ENCODE results near the gene SUDS3. TPM values are rescaled to one million over a fixed set of nuclear protein-coding genes. Genes with fewer than 3 reads are reported as not detected.

Gene SUDS3
- total RNA-seq, 1 donor from 2014 or later, result 28.8 TPM

- no peaks in the 10 kb centered on the region for H3K36me3 ChIP-seq
- no peak overlapping the region for H3K27ac ChIP-seq
- intact Hi-C loops (cut with DNase I), result no loop called here
- H3K4me1 ChIP-seq, result peaks cover 23% of the 10 kb centered on the region
- H3K9me3 ChIP-seq, result no peaks in the 10 kb centered on the region
- TF ChIP-seq, protein P1, sequence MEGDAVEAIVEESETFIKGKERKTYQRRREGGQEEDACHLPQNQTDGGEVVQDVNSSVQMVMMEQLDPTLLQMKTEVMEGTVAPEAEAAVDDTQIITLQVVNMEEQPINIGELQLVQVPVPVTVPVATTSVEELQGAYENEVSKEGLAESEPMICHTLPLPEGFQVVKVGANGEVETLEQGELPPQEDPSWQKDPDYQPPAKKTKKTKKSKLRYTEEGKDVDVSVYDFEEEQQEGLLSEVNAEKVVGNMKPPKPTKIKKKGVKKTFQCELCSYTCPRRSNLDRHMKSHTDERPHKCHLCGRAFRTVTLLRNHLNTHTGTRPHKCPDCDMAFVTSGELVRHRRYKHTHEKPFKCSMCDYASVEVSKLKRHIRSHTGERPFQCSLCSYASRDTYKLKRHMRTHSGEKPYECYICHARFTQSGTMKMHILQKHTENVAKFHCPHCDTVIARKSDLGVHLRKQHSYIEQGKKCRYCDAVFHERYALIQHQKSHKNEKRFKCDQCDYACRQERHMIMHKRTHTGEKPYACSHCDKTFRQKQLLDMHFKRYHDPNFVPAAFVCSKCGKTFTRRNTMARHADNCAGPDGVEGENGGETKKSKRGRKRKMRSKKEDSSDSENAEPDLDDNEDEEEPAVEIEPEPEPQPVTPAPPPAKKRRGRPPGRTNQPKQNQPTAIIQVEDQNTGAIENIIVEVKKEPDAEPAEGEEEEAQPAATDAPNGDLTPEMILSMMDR (IDR thresholded peaks at IDR 0.05), result no peak
- no peak overlapping the region for H3K4me3 ChIP-seq
- DNase-seq, result no peak
- H3K27me3 ChIP-seq, result no peaks in the 10 kb centered on the region
- ATAC-seq, result no peak
These were observed 7.5 kb upstream of the SUDS3 start for GRCh38 chr12:118368821-118369220.

- no peaks in the 10 kb centered on the region for H3K9me3 ChIP-seq
- H3K36me3 ChIP-seq, result no peaks in the 10 kb centered on the region
- H3K27me3 ChIP-seq, result no peaks in the 10 kb centered on the region
- intact Hi-C loops (cut with DNase I), result no loop called here
- H3K4me1 ChIP-seq, result peaks cover 32% of the 10 kb centered on the region
- DNase-seq (no peak), ATAC-seq (no peak)
- TF ChIP-seq, protein P1 (IDR thresholded peaks at IDR 0.05), result no peak
- no peak overlapping the region for H3K27ac ChIP-seq
- H3K4me3 ChIP-seq, result peak overlapping the region; percentile 86
These were observed 5.8 kb upstream of the SUDS3 start for GRCh38 chr12:118370601-118371000.

DNA sequence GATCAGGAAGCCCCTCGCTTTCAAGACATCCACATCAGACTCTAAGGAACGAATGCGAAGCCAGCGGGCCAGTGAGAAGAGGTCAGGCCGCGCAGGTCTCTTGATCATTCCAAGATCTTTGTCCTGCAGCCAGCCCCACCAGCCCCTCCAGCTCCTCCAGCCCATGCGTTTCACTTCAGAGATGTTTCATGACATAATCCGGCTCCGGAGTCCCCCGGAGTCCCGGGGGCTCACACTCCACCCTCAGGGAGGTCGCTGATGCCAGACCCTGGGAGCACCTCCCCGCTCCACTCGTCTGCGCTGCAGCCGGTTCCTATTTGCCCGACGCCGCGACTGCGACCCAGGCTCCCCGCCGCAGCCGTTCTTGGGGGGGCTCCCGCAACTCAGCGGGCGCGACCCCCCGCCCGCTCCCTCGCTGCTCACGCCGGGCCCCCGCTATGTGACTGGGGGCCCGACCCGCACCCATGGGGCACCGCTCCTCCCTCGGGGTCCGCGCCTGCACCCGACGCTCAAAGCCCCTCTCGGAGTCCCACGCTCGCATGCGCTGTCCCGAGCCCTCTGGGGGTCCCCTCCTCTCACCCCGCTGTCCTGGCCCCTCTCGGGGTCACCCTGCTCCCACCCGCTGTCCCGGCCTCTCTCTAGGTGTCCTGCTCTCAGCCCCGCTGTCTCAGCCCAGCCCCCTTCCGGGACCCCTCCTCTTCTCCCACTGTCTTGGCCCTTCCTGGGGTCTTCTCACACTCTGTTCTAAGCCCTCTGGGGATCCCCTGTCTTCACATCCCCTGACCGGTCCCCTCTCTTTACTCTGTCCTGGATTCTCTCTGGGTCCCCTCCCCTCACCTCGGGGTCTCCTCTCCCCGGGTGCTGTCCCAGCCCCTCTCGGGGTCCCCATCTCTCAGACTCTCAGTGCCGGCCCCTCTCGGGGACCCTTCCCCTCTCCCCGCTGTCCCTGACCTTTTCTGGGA is 4.8 kb upstream of the SUDS3 start:
- peak overlapping the region; percentile 77 for H3K27ac ChIP-seq
- H3K36me3 ChIP-seq, result no peaks in the 10 kb centered on the region
- ATAC-seq (no peak), DNase-seq (peak; percentile 70)
- H3K27me3 ChIP-seq, result no peaks in the 10 kb centered on the region
- peak overlapping the region; percentile 86 for H3K4me3 ChIP-seq
- intact Hi-C loops (cut with DNase I), result no loop called here
- TF ChIP-seq, protein P1 (IDR thresholded peaks at IDR 0.05), result no peak
- H3K9me3 ChIP-seq, result no peaks in the 10 kb centered on the region
- H3K4me1 ChIP-seq, result peaks cover 35% of the 10 kb centered on the region

- intact Hi-C loops (cut with DNase I), result no loop called here
- H3K36me3 ChIP-seq, result no peaks in the 10 kb centered on the region
- no peaks in the 10 kb centered on the region for H3K27me3 ChIP-seq
- H3K4me1 ChIP-seq, result peaks cover 42% of the 10 kb centered on the region
- DNase-seq (peak; percentile 99), ATAC-seq (peak; percentile 96)
- peak within 1 kb of the TSS; percentile 91 for H3K27ac ChIP-seq
- peak within 1 kb of the TSS; percentile 86 for H3K4me3 ChIP-seq
- H3K9me3 ChIP-seq, result no peaks in the 10 kb centered on the region
- TF ChIP-seq, protein P1 (IDR thresholded peaks at IDR 0.05), result no peak
These were observed 3.5 kb upstream of the SUDS3 start, which contains the start of gene TAOK3 for GRCh38 chr12:118372541-118373495. TSS of gene TAOK3 (minus strand) at chr12:118372907. CDS start at chr12:118255567, 117,340 bp downstream.

- H3K36me3 ChIP-seq, result peaks cover 1% of the 10 kb centered on the region
- H3K27me3 ChIP-seq, result no peaks in the 10 kb centered on the region
- intact Hi-C loops (cut with DNase I), result no loop called here
- DNase-seq (no peak), ATAC-seq (no peak)
- TF ChIP-seq, protein P1 (IDR thresholded peaks at IDR 0.05), result no peak
- peak overlapping the region; percentile 86 for H3K4me3 ChIP-seq
- no peaks in the 10 kb centered on the region for H3K9me3 ChIP-seq
- H3K4me1 ChIP-seq, result peaks cover 49% of the 10 kb centered on the region
- peak overlapping the region; percentile 91 for H3K27ac ChIP-seq
These were observed 2.7 kb upstream of the SUDS3 start for GRCh38 chr12:118373616-118374015.

Data from upper lobe of right lung (tissue), 1 donor.